Stimulated activated CD4-positive, alpha-beta T cell treated with anti-CD3 and anti-CD28 coated beads, Interleukin-12 subunit alpha, Interleukin-12 subunit beta, amount 100 ng/mL, for 4 hours (primary cell): ENCODE data around the gene FOXK2.
"Not testable (repeated sequence)": the region's sequence is repeated elsewhere in the genome, so short reads cannot be mapped to it uniquely, and the experiment has no call there.

Experiments
- DNase-seq: peaks from one replicate; pipeline ENCODE4 v3.0.0-alpha.2; 2020

FOXK2 gene

GRCh38 chr17:82566129-82566960, 46.8 kb downstream of the FOXK2 start:
- no peak for DNase-seq

- no peak for DNase-seq
Observed at GRCh38 chr17:82567286-82567685, 47.8 kb downstream of the FOXK2 start.

- no peak for DNase-seq
Observed at GRCh38 chr17:82568997-82569393, 49.5 kb downstream of the FOXK2 start.

GRCh38 chr17:82569621-82570020, 50.1 kb downstream of the FOXK2 start:
- DNase-seq: no peak

GRCh38 chr17:82570277-82570676, 50.7 kb downstream of the FOXK2 start:
- no peak for DNase-seq

GRCh38 chr17:82571855-82572254, 52.3 kb downstream of the FOXK2 start:
- DNase-seq: no peak

GRCh38 chr17:82574041-82574440, 54.5 kb downstream of the FOXK2 start:
- no peak for DNase-seq

GRCh38 chr17:82575581-82576221, 56.2 kb downstream of the FOXK2 start:
- not testable (repeated sequence) for DNase-seq

GRCh38 chr17:82577300-82577699, 57.8 kb downstream of the FOXK2 start:
- no peak for DNase-seq

- not testable (repeated sequence) for DNase-seq
Observed at GRCh38 chr17:82579969-82580368, 60.4 kb downstream of the FOXK2 start.

GRCh38 chr17:82582213-82582612, 62.7 kb downstream of the FOXK2 start:
- no peak for DNase-seq

GRCh38 chr17:82582709-82583108, 63.2 kb downstream of the FOXK2 start:
- no peak for DNase-seq

- DNase-seq: no peak
Observed at GRCh38 chr17:82583720-82584234, 64.2 kb downstream of the FOXK2 start.

GRCh38 chr17:82585935-82586575, 66.5 kb downstream of the FOXK2 start:
- DNase-seq: not testable (repeated sequence)

- DNase-seq: no peak
Observed at GRCh38 chr17:82586576-82587233, 67.2 kb downstream of the FOXK2 start.

- no peak for DNase-seq
Observed at GRCh38 chr17:82587234-82588086, 67.9 kb downstream of the FOXK2 start.

- no peak for DNase-seq
Observed at GRCh38 chr17:82588266-82589175, 69.0 kb downstream of the FOXK2 start.

GRCh38 chr17:82589851-82590180, 70.3 kb downstream of the FOXK2 start:
- no peak for DNase-seq

- no peak for DNase-seq
Observed at GRCh38 chr17:82590216-82590615, 70.7 kb downstream of the FOXK2 start.

GRCh38 chr17:82590881-82591539, 71.5 kb downstream of the FOXK2 start:
- no peak for DNase-seq
